HG03135 (cell line): Measurements from ENCODE around the gene TAF4.
A peak's percentile ranks its signal among the peaks of the same experiment; 100 is the strongest.

Experiments
- ATAC-seq: cut with Tn5 transposase; IDR thresholded peaks from one replicate; pipeline ENCODE4 v1.9.1; 2021; ENCODE audit warnings: mild to moderate bottlenecking, moderate library complexity; ENCODE audit not compliant: unreplicated experiment

Gene TAF4

GRCh38 chr20:62046431-62046830 lies 19.2 kb downstream of the TAF4 start:
- no peak for ATAC-seq

- no peak for ATAC-seq
Measured at GRCh38 chr20:62045529-62046285, 20.0 kb downstream of the TAF4 start.

GRCh38 chr20:62045118-62045517 lies 20.6 kb downstream of the TAF4 start:
- no peak for ATAC-seq

GRCh38 chr20:62044631-62045030 lies 21.1 kb downstream of the TAF4 start:
- no peak for ATAC-seq

GRCh38 chr20:62043131-62043914 lies 22.4 kb downstream of the TAF4 start:
- no peak for ATAC-seq

- ATAC-seq: no peak
Measured at GRCh38 chr20:62042025-62042820, 23.5 kb downstream of the TAF4 start.

GRCh38 chr20:62040933-62041332 lies 24.7 kb downstream of the TAF4 start:
- ATAC-seq: no peak

GRCh38 chr20:62040381-62040922 lies 25.2 kb downstream of the TAF4 start:
- no peak for ATAC-seq

- ATAC-seq: no peak
Measured at GRCh38 chr20:62039738-62040137, 25.9 kb downstream of the TAF4 start.

- no peak for ATAC-seq
Measured at GRCh38 chr20:62032609-62033368, 32.9 kb downstream of the TAF4 start.

- ATAC-seq: no peak
Measured at GRCh38 chr20:62031462-62032092, 34.1 kb downstream of the TAF4 start.

GRCh38 chr20:62030834-62031434 lies 34.7 kb downstream of the TAF4 start:
- ATAC-seq: peak; percentile 67

- no peak for ATAC-seq
Measured at GRCh38 chr20:62030357-62030756, 35.3 kb downstream of the TAF4 start.

GRCh38 chr20:62029949-62030348 lies 35.7 kb downstream of the TAF4 start:
- no peak for ATAC-seq

GRCh38 chr20:62029296-62029695 lies 36.4 kb downstream of the TAF4 start:
- no peak for ATAC-seq

GRCh38 chr20:62028384-62028783 lies 37.3 kb downstream of the TAF4 start:
- no peak for ATAC-seq

- ATAC-seq: no peak
Measured at GRCh38 chr20:62027698-62028321, 37.9 kb downstream of the TAF4 start.

- ATAC-seq: no peak
Measured at GRCh38 chr20:62027116-62027515, 38.6 kb downstream of the TAF4 start.

GRCh38 chr20:62026564-62026856 lies 39.2 kb downstream of the TAF4 start:
- ATAC-seq: no peak
